ENCODE data around the gene PALD1. TPM values are rescaled to one million over a fixed set of nuclear protein-coding genes. Genes with fewer than 3 reads are reported as not detected.

PALD1 gene
- polyA plus RNA-seq, 3 donors, result 0.04 to 0.11 TPM; not detected in 1

GRCh38 chr10:70535451-70535850 lies 56.9 kb downstream of the PALD1 start:
- Mint-ChIP-seq H3K36me3 (no peaks in the 10 kb centered on the region), H3K27ac (no peak overlapping the region), H3K4me3 (no peak overlapping the region), H3K27me3 (ENCODE audit: low read depth in 3 of 3) (peaks cover 0 to 3% (median 0%) of the 10 kb centered on the region in 3 donors), H3K4me1 (no peaks in the 10 kb centered on the region), H3K9me3 (peaks cover 0 to 4% (median 3%) of the 10 kb centered on the region in 7 donors)
- no peaks in the 10 kb centered on the region for H3K79me2 ChIP-seq (ENCODE audit: insufficient read depth, low read length)
- no peak overlapping the region for H2AFZ ChIP-seq (ENCODE audit: insufficient read depth, low read depth, low read length, poor library complexity, severe bottlenecking)
- no peaks in the 10 kb centered on the region for H4K20me1 ChIP-seq (ENCODE audit: insufficient read depth, low read length)
- H3K9ac ChIP-seq (ENCODE audit: insufficient read depth, low read length, poor library complexity, severe bottlenecking), result no peak overlapping the region
- no peaks in the 10 kb centered on the region for H3K4me1 ChIP-seq (ENCODE audit: control insufficient read depth in 1 of 2, insufficient read depth in 2 of 2, low read length in 2 of 2)
- H3K4me2 ChIP-seq (replicated peaks; ENCODE audit: extremely low read depth, low read length, poor library complexity, severe bottlenecking), result no peak overlapping the region
- intact Hi-C loops (cut with micrococcal nuclease), result no loop called here
- DNase-seq, result no peak
- H3K36me3 ChIP-seq (replicated peaks in 1 of 2; ENCODE audit: control insufficient read depth in 1 of 2, insufficient read depth in 2 of 2, low read length in 2 of 2), result no peaks in the 10 kb centered on the region
- H3K27me3 ChIP-seq (ENCODE audit: control insufficient read depth in 2 of 2, insufficient read depth in 2 of 2, low read length in 2 of 2), result no peaks in the 10 kb centered on the region
- TF ChIP-seq, protein P1, sequence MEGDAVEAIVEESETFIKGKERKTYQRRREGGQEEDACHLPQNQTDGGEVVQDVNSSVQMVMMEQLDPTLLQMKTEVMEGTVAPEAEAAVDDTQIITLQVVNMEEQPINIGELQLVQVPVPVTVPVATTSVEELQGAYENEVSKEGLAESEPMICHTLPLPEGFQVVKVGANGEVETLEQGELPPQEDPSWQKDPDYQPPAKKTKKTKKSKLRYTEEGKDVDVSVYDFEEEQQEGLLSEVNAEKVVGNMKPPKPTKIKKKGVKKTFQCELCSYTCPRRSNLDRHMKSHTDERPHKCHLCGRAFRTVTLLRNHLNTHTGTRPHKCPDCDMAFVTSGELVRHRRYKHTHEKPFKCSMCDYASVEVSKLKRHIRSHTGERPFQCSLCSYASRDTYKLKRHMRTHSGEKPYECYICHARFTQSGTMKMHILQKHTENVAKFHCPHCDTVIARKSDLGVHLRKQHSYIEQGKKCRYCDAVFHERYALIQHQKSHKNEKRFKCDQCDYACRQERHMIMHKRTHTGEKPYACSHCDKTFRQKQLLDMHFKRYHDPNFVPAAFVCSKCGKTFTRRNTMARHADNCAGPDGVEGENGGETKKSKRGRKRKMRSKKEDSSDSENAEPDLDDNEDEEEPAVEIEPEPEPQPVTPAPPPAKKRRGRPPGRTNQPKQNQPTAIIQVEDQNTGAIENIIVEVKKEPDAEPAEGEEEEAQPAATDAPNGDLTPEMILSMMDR (IDR thresholded peaks at IDR 0.05), result no peak
- WGBS (ENCODE audit: insufficient coverage), result 32% methylated on average over 2 of the region's 5 CpGs
- H3K4me3 ChIP-seq (replicated peaks in 1 of 3; ENCODE audit: low read depth in 2 of 3, low read length in 3 of 3), result no peak overlapping the region
- H3K9me3 ChIP-seq (replicated peaks in 1 of 2; ENCODE audit: control insufficient read depth in 1 of 2, insufficient read depth in 1 of 2, low read length in 2 of 2), result peaks cover 0 to 3% of the 10 kb centered on the region in 2 donors
- H3K27ac ChIP-seq (ENCODE audit: low read depth in 1 of 2, low read length in 2 of 2), result peak overlapping the region in 1 of 2 donors; percentile 20

DNA sequence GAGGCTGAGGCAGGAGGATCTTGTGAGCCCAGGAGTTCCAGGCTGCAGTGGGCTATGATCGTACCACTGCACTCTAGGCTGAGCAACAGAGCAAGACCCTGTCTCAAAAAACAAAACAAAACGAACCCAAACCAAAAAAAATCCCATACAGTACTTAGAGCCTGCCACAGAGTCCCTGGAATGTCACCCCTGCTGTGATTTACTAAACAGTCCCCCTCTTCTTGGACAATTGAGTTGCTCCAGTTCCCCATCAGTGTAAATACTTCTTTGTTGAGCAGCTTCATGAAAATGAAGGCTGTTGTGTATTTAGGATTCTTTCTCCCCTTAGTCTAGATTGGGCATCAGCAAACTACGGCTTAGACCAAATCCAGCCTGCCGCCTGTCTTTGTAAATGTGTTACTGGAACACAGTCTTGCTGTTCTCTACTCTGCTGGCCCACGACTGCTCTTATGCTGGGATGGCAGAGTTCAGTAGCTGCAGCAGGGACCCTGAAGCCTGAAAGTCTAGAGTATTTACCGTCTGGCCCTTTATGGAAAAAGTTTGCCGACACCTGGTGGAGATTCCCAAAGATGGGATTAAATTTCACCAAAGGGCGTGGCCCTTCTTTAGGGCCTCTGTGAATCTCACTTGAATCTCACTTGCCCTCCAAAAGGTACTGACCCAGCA lies 57.8 kb downstream of the PALD1 start:
- Histone ChIP-seq H3K9ac (ENCODE audit: insufficient read depth, low read length, poor library complexity, severe bottlenecking) (no peak overlapping the region), H3K27me3 (ENCODE audit: control insufficient read depth in 2 of 2, insufficient read depth in 2 of 2, low read length in 2 of 2) (no peaks in the 10 kb centered on the region), H4K20me1 (ENCODE audit: insufficient read depth, low read length) (no peaks in the 10 kb centered on the region), H3K4me2 (replicated peaks; ENCODE audit: extremely low read depth, low read length, poor library complexity, severe bottlenecking) (no peak overlapping the region), H3K36me3 (replicated peaks in 1 of 2; ENCODE audit: control insufficient read depth in 1 of 2, insufficient read depth in 2 of 2, low read length in 2 of 2) (no peaks in the 10 kb centered on the region), H3K9me3 (replicated peaks in 1 of 2; ENCODE audit: control insufficient read depth in 1 of 2, insufficient read depth in 1 of 2, low read length in 2 of 2) (peaks cover 0 to 3% of the 10 kb centered on the region in 2 donors), H3K4me1 (ENCODE audit: control insufficient read depth in 1 of 2, insufficient read depth in 2 of 2, low read length in 2 of 2) (no peaks in the 10 kb centered on the region), H3K27ac (ENCODE audit: low read depth in 1 of 2, low read length in 2 of 2) (no peak overlapping the region), H3K4me3 (replicated peaks in 1 of 3; ENCODE audit: low read depth in 2 of 3, low read length in 3 of 3) (no peak overlapping the region), H3K79me2 (ENCODE audit: insufficient read depth, low read length) (no peaks in the 10 kb centered on the region), H2AFZ (ENCODE audit: insufficient read depth, low read depth, low read length, poor library complexity, severe bottlenecking) (no peak overlapping the region)
- 95% methylated on average over 7 of the region's 8 CpGs for WGBS (ENCODE audit: insufficient coverage)
- no peak overlapping the region for H3K4me3 Mint-ChIP-seq
- peaks cover 0 to 3% (median 0%) of the 10 kb centered on the region in 3 donors for H3K27me3 Mint-ChIP-seq (ENCODE audit: low read depth in 3 of 3)
- H3K36me3 Mint-ChIP-seq, result no peaks in the 10 kb centered on the region
- TF ChIP-seq, protein P1 (IDR thresholded peaks at IDR 0.05), result no peak
- H3K27ac Mint-ChIP-seq, result peak overlapping the region in 3 of 7 donors; percentile 25 to 65 (median 64)
- peaks cover 0 to 4% (median 3%) of the 10 kb centered on the region in 7 donors for H3K9me3 Mint-ChIP-seq
- H3K4me1 Mint-ChIP-seq, result no peaks in the 10 kb centered on the region
- intact Hi-C loops (cut with micrococcal nuclease), result no loop called here
- DNase-seq, result no peak
